HG02623 (cell line): ENCODE measurements around the gene BCLAF1.

Experiments
- ATAC-seq: cut with Tn5 transposase; IDR thresholded peaks from one replicate; pipeline ENCODE4 v1.9.1; 2021; ENCODE audit warnings: moderate library complexity; ENCODE audit not compliant: unreplicated experiment

Gene BCLAF1

GRCh38 chr6:136208783-136209182, 80.9 kb downstream of the BCLAF1 start:
- no peak for ATAC-seq
